NCI-H524 (cell line): Measurements from ENCODE around the gene KLHL41.
"Not testable (repeated sequence)": the region's sequence is repeated elsewhere in the genome, so short reads cannot be mapped to it uniquely, and the experiment has no call there.

Experiments
- DNase-seq, 2 experiments: peaks; one replicate each; lab custom pipeline; 2025; lab: John Stamatoyannopoulos, UW

Gene KLHL41

GRCh38 chr2:169509955-169510354, 453 bp downstream of the KLHL41 start:
- DNase-seq: no peak

- DNase-seq: no peak
Measured at GRCh38 chr2:169510496-169510895, 994 bp downstream of the KLHL41 start.

GRCh38 chr2:169511818-169512217, 2.3 kb downstream of the KLHL41 start:
- no peak for DNase-seq

- DNase-seq: no peak
Measured at GRCh38 chr2:169512525-169512924, 3.0 kb downstream of the KLHL41 start.

GRCh38 chr2:169513094-169513493, 3.6 kb downstream of the KLHL41 start:
- no peak for DNase-seq

- no peak for DNase-seq
Measured at GRCh38 chr2:169513926-169514325, 4.4 kb downstream of the KLHL41 start.

GRCh38 chr2:169514758-169515157, 5.3 kb downstream of the KLHL41 start:
- not testable (repeated sequence) for DNase-seq

GRCh38 chr2:169516488-169516995, 7.0 kb downstream of the KLHL41 start:
- not testable (repeated sequence) for DNase-seq

GRCh38 chr2:169520896-169521295, 11.4 kb downstream of the KLHL41 start:
- no peak for DNase-seq

GRCh38 chr2:169523681-169524080, 14.2 kb downstream of the KLHL41 start:
- DNase-seq: no peak

- no peak for DNase-seq
Measured at GRCh38 chr2:169525434-169525833, 15.9 kb downstream of the KLHL41 start.

- DNase-seq: no peak
Measured at GRCh38 chr2:169526451-169526850, 16.9 kb downstream of the KLHL41 start.

- peak; percentile 27 to 60 for DNase-seq
Measured at GRCh38 chr2:169528271-169528701, 18.8 kb downstream of the KLHL41 start.

GRCh38 chr2:169539460-169539859, 30.0 kb downstream of the KLHL41 start:
- not testable (repeated sequence) for DNase-seq

GRCh38 chr2:169540146-169540545, 30.6 kb downstream of the KLHL41 start:
- DNase-seq: no peak

- DNase-seq: no peak
Measured at GRCh38 chr2:169542433-169542832, 32.9 kb downstream of the KLHL41 start.

GRCh38 chr2:169546756-169547155, 37.3 kb downstream of the KLHL41 start:
- no peak for DNase-seq

- no peak for DNase-seq
Measured at GRCh38 chr2:169561364-169561763, 51.9 kb downstream of the KLHL41 start.

- DNase-seq: not testable (repeated sequence)
Measured at GRCh38 chr2:169562084-169562483, 52.6 kb downstream of the KLHL41 start.

- no peak for DNase-seq
Measured at GRCh38 chr2:169562519-169562918, 53.0 kb downstream of the KLHL41 start.

GRCh38 chr2:169565686-169566085, 56.2 kb downstream of the KLHL41 start:
- DNase-seq: no peak

GRCh38 chr2:169569948-169570347, 60.4 kb downstream of the KLHL41 start:
- no peak for DNase-seq

- DNase-seq: not testable (repeated sequence)
Measured at GRCh38 chr2:169570752-169571151, 61.2 kb downstream of the KLHL41 start.

GRCh38 chr2:169571571-169571970, 62.1 kb downstream of the KLHL41 start:
- DNase-seq: no peak

GRCh38 chr2:169572189-169572588, 62.7 kb downstream of the KLHL41 start:
- no peak for DNase-seq
